Head of caudate nucleus (tissue), 42 donors: ENCODE measurements around the gene SPTAN1.
"Not testable (repeated sequence)": the region's sequence is repeated elsewhere in the genome, so short reads cannot be mapped to it uniquely, and the experiment has no call there.

ENCODE experiments used
- DNase-seq, 42 donors: peaks; one replicate each; pipeline versions ENCODE4 v3.0.0 to v3.0.0-alpha.2; 2020 to 2021; ENCODE audit warnings: mixed read lengths in 7 of 42
- intact Hi-C: fragments of 100-400 bp; cut with DNase I; formaldehyde crosslinking; loops from one replicate; pipeline ENCODE4 v1.15.0; 2022

The SPTAN1 gene

GRCh38 chr9:128550770-128551656 lies 1.4 kb upstream of the SPTAN1 start:
- intact Hi-C loops = no loop called here

GRCh38 chr9:128551657-128552152 lies 682 bp upstream of the SPTAN1 start:
- intact Hi-C loops = loop anchor here (2.0 kb wide), 1 partner anchor 47 kb away; the partner anchor contains the start of gene GLE1
- DNase-seq = no peak

More at GRCh38 chr9:128550770-128551656, 1.4 kb upstream of the SPTAN1 start:
- DNase-seq = peak in 41 of 42 donors; percentile 8 to 74 (median 49)

GRCh38 chr9:128552744-128553440 lies 505 bp downstream of the SPTAN1 start:
- peak in 41 of 42 donors; percentile 33 to 87 (median 68) for DNase-seq

GRCh38 chr9:128553728-128554127 lies 1.3 kb downstream of the SPTAN1 start:
- peak in 1 of 42 donors; percentile 11 for DNase-seq
- intact Hi-C loops = loop anchor here (2.0 kb wide), 1 partner anchor 49 kb away; the partner anchor contains the start of gene GLE1

More at GRCh38 chr9:128552744-128553440, 505 bp downstream of the SPTAN1 start:
- intact Hi-C loops = loop anchor here (2.0 kb wide), 1 partner anchor 48 kb away; the partner anchor contains the start of gene GLE1

- intact Hi-C loops = no loop called here
- DNase-seq = peak in 41 of 42 donors; percentile 11 to 77 (median 42)
Observed at GRCh38 chr9:128554155-128554862, 1.9 kb downstream of the SPTAN1 start.

GRCh38 chr9:128555180-128555721 lies 2.9 kb downstream of the SPTAN1 start:
- no peak for DNase-seq
- intact Hi-C loops = no loop called here

GRCh38 chr9:128556276-128556675 lies 3.9 kb downstream of the SPTAN1 start:
- intact Hi-C loops = no loop called here

GRCh38 chr9:128556926-128557634 lies 4.7 kb downstream of the SPTAN1 start:
- intact Hi-C loops = no loop called here

More at GRCh38 chr9:128556276-128556675, 3.9 kb downstream of the SPTAN1 start:
- no peak for DNase-seq

GRCh38 chr9:128558431-128559310 lies 6.3 kb downstream of the SPTAN1 start:
- DNase-seq = peak; percentile 70 to 96 (median 88)
- intact Hi-C loops = no loop called here

More at GRCh38 chr9:128556926-128557634, 4.7 kb downstream of the SPTAN1 start:
- no peak for DNase-seq

- no peak for DNase-seq
- intact Hi-C loops = no loop called here
Observed at GRCh38 chr9:128565578-128565977, 13.2 kb downstream of the SPTAN1 start.

GRCh38 chr9:128568470-128569078 lies 16.2 kb downstream of the SPTAN1 start:
- no peak for DNase-seq
- intact Hi-C loops = no loop called here

- intact Hi-C loops = no loop called here
- peak in 12 of 42 donors; percentile 7 to 53 (median 22) for DNase-seq
Observed at GRCh38 chr9:128575469-128575868, 23.1 kb downstream of the SPTAN1 start.

- DNase-seq = no peak
- intact Hi-C loops = no loop called here
Observed at GRCh38 chr9:128575916-128576315, 23.5 kb downstream of the SPTAN1 start.

GRCh38 chr9:128577206-128577605 lies 24.8 kb downstream of the SPTAN1 start:
- intact Hi-C loops = no loop called here
- DNase-seq = no peak

GRCh38 chr9:128579194-128579593 lies 26.8 kb downstream of the SPTAN1 start:
- intact Hi-C loops = no loop called here
- no peak for DNase-seq

GRCh38 chr9:128580731-128581130 lies 28.3 kb downstream of the SPTAN1 start:
- intact Hi-C loops = no loop called here
- no peak for DNase-seq

- intact Hi-C loops, DNase-seq: not testable (repeated sequence)
Observed at GRCh38 chr9:128585155-128585554, 32.8 kb downstream of the SPTAN1 start.
